GM19043 (cell line): Measurements from ENCODE around the gene KCNQ1.

Source experiments
- ATAC-seq: cut with Tn5 transposase; IDR thresholded peaks from one replicate; pipeline ENCODE4 v1.9.1; 2021; ENCODE audit warnings: low read depth; ENCODE audit not compliant: unreplicated experiment

The KCNQ1 gene

DNA sequence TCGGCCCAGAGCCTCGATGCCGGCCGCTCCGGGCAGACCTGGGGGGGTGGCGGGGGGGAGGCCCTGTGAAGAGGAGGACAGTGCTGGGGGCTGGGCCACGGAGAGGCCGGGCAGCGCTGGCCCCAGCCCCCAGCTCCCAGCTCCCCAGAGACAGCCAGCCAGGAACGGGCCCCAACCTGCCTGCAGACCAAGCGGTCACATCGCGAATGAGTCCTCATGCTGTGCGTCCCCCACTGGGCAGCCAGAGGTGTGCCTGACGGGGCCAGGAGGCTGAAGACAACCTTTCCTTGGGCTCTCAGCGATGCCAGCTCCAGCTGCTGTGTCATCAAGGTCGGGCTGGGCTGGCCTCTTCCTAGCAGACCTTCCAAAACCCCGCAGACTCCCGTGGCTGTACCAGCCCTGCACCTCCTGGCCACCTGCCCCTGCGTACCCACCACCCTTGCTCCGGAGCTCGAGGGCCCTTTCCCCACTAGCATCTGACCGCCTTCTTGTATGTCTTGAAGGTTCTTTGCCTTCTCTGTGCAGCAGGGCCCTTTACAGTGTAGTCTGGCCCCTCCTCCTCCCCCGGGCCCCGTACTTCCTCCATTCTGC lies 352.4 kb downstream of the KCNQ1 start:
- no peak for ATAC-seq

DNA sequence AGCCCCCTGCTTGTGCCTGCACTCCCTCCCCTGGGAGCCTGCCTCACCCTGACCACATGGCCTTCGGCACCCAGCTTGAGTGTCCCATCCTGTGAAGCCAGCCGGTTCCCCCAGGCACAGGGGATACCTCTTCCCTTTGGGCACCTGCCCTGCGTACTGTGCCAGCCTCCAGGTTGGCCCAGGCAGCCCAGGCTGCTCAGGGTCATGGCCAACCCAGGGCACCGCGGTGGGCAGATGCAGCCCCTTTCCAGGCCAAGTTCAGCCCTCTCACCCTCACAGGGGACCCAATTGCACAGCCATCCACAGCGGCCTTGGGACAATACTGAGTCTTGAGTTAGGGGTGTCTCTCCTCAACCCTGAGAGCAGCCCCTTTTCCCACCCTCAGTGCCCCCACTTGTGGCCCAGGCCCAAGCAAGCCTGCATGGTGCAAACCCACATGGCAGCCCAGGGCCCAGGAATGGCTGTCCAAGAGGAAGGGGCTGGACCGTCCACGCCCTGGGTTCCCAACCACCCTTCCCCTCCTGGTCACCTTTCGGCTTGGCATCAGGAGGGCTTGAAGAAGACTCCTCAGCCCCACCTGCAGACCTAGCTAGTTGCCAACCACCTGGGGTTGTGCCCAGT lies 353.0 kb downstream of the KCNQ1 start:
- ATAC-seq, result no peak

DNA sequence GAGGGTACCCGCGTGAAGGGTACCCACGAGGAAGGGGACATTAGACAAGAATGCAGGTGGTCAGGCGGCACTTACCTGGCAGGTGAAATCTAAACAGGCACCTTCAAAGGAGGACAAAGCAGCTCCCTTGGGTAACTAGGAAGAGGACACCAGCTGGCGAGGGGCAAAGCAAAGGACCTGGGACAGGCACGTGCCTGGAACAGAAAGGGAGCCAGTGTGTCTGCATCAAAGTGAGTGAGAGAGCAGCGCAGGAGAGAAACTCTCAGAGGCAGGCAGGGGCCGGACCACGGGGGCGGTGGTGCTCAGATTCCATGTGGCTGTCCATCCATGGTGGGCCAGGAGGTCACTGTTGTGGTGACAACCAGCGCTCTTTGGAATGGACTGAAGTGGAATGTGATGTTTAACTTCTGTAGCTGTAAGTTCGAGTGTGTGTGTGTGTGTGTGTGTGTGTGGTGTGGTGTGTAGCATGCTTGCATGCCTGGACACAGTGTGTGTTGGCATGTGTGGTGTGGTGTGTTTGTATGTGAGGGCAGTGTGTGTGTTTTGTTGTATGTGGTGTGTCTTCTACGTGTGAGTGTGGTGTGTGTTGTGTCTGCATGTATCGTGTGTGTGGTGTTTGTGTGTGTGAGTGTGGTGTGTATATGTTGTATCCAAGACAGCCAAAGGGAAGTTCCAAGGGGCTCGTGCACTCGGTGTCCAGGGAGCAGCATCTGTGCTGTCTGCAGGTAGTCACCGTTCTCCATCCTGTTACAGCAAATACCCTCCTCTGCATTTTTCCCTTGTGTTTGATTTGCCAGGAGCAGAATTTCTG lies 354.3 kb downstream of the KCNQ1 start:
- ATAC-seq, result no peak

DNA sequence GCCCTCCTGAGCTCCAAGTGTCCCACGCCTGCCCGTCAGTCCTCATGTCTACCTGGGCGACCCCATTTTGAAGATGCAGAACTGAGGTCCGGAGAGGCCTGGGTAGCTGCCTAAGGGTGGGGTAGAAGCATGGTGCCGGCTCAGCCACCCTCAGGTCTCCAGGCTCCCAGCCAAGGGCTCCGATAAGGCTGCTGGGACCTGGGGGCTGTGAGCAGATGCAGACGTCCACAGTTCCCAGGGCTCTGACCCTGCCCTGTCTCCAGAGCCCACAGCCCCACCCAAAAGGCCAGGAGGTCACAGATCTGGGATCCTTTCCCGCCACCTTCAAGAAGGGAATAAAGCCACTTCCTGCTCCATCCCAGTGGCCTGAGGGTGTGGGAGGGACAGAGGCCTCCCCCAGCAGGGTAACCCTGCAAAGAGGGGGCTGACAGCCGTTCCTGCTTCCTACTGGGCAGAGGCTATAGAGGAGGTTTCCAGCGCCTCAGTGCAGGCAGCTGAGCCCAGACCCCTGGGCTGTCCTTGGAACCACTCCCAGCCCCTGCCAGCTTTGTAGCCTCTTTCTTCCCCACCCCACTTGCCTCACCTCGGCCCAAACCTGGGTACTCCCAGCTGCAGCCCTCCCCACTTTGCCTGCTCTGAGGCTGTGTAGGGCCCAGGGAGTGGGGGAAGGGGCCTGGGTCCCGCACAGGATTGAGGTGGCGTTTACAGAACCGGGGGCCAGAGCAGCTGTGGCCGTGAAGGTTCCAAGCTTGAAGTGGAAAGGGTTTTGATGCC lies 355.3 kb downstream of the KCNQ1 start:
- ATAC-seq, result no peak

DNA sequence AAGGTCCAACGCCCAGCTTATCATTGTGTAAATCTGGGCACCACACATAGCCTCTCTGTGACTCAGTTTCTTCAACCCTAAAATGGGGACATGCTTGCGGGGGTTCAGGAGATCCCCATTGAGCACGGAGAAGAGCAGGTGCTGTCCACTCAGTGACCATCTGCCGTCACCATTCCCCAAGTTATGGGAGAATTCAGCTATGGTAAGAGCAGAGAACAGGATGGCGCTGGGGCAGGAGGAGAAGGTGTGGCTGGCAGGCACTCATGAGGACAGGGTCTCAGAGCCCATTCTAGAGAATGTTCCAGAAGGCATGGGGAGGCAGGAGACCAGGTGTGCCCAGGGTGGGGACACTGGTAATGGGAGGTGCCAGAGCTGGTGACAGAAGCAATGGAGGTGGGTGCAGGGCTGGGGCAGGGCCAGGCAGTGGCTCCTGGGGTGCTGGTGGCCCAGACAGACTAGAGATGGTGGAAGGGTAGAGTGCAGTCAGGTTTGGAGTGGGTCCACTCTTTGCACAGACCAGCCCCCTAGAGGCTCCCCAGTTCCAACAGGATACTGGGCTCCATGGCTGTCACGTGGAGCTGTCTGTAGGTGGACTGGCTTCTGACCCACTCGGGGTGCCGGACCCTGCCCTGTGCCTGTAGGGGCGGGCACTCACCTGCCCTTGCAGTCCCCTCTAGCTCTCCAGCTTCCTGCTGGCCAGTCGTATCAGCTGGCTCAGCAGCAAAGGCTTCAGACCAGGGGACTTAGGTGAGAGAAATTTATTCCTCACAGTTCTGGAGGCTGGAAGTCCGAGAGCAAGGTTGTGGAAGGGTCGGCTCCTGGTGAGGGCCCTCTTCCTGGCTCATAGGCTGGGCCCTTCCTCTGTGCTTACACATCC lies 356.1 kb downstream of the KCNQ1 start:
- no peak for ATAC-seq

DNA sequence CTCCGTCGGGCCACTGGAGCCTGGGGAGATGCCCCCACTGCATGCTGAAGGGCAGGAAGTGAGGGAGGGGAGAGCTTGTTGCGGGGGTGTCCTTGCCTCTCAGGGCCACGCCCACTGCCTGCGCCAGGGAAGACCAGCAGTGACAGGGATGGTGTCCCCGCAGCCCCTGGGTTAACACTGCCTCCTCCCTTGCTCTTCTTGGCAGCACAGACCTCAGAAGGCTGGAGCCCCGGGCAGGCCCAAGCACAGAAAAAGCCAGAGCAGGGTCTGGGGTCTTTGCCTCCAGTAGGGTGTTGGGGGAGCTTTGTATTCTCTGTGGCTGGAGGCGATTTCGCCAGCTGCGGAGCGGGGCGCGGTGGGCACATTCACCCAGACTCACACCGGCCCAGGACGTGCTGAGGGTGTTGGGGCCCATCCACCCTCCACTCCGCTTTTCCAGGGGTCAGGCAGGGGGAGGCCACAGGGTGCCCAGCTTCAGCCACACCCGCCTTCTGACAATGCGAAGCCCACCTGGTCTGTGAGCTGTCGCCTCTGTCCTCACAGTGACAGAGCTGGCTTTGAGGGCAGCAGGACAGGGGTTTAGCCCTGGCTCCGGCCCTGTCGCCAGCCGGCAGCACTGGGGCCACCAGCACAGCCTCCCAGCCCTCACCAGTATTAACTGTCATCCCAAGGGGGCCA lies 357.0 kb downstream of the KCNQ1 start:
- no peak for ATAC-seq

DNA sequence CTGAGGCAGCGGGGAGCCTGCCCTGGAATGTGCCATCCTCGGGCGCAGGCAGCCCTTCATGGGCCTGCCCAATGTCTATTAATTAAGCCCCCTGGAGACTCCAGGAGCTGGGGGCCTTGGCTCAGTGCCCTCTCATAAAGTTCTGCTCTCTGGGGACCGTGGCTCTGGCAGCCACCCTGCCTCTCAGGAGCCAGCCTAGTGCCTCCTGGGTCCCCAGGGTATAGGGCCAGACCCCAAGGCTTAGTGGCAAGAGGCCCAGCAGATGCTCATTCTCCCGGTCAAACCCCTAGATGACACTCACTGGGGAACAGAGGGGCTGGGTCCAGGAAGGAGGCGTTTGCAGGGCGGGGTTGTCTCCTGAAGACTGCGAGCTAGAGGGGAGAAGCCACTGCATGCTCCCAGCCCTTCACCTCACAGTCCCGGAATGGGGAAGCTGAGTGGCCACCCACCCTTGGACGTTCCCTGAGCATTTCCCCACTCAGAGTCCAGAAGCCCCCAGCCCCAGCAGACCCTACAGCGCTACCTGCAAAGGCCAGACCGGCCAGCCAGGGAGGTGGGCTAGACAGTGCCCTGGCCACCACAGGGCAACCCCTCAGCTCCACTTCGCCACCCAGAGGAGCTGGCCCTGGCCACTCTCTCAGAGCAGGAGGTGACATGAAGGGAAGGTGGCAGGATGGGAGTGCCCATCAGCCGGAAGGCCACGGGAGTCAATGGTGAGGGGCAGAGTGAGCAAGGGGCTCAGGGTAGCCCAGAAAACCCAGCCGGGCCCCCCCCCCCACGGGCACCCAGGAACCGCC lies 357.8 kb downstream of the KCNQ1 start:
- ATAC-seq, result no peak

DNA sequence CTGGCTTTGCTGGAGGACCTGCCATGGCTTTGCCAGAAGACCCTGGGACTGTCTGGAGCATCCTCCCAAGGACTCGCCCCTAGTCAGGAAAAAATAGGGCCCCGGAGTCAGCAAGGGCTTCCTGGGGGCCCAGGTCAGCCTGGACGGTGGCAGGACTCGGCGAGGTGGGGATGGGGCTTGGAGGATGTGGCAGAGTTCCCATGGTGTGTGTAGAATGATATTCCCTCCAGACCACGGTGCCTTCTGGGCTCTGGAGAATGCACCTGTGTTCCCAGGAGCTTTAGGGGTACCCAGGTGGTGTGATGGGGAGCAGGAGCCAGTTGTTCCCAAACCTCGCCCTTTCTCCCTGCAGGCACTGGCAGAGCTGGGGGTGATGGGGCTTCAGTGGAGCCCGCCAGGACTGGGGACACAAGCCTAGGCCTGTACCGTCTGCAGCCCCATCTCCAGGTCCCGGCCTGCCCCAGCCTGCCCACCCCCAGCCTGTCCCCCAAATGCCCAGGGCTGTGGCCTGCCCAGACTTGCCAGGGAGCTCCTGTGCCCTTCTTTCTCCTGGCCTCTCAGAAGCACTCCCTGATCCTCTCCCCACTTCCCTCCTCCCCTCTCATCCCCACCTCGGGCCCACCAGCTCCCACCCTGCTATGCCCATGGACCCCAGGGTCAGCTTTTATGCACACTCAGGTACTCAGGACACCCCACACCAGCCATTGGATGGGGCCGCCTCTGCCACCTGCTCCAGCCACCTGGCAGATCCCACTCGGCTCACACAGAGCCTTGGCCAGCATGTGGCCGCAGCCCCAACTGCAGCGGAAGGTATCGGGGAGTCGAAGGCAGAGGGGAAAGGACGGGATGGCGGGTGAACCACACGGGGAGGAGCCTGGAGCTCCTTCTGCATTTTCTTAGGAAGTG lies 358.6 kb downstream of the KCNQ1 start:
- ATAC-seq, result no peak

DNA sequence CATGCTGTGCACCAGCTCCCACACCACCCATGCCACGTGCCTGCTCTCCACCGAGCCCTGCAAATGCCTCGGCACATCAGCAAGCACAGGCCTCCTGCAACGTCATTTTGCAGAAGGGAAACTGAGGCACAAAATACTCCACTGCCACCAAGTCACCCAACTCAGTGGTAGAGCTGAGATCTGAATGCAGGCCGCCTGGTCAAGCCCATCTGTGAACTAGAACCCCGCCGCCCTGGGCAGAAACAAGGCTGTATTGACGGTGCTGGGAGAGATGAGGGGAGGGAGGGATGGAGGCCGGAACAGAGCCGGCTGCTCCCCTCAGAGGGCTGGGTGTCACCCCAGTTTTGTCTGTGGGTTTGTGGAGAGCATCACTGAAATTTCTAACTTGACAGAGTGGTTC lies 359.4 kb downstream of the KCNQ1 start:
- no peak for ATAC-seq

DNA sequence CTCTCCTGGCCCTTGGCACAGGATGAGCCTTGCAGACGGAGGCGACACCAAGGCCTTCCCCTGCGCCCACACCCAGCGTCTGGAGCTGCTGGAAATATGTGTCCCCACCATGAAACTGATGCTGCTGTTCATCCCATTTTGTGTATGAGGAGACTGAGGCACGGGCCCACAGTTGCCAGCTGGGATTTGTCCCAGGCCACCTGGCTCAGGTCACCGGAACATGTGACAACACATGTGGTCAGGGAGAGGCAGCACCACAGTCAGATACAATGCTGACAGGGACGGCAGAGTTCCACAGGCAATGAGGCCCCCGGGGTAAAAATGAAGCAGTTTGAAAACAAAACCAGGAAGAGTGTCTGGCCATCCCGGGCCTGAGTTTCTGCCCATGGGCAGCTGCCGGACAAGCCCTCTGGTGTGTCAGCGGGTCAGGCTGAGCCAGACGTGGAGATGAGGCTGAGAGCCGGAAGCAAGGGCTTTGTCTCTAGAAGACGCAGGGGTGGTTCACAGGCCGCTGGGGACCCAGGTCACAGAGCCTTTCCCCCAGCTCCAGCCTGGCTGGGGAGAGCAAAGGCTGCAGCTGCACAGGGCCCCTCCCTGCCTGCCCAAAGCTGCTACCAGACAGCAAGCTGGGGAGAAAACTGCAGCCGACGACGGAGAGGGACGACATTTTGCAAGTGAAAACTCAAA lies 360.0 kb downstream of the KCNQ1 start:
- no peak for ATAC-seq

DNA sequence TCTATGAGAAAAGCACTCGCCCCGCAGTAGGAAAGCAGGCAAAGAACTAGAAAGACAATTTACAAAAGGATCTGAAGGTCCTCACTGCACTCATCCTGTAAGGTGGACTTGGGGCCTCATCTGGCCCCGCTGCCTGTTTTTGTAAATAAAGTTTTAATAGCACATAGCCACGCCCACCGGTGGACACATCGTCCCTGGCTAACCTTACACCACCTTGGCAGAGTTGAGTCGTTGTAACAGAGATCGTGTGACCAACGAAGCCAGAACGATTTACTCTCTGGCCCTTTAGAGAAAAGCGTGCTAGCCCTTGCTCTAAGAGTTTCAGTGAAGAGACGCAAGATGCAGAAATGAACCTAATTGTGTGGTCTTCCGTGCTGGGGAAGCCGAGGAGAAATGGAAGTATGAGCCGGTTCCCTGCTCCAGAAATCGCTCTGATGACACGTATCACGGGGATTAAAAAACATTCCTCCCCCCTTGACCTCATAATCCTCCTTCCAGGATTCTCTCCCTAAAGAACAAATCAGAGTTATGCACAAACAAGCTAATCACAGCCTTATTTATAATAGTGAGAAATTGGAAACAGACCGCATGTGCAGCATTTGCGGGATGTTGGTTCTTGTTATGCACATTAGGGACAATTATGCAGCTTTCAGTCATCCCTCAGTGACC lies 360.7 kb downstream of the KCNQ1 start:
- ATAC-seq, result no peak

DNA sequence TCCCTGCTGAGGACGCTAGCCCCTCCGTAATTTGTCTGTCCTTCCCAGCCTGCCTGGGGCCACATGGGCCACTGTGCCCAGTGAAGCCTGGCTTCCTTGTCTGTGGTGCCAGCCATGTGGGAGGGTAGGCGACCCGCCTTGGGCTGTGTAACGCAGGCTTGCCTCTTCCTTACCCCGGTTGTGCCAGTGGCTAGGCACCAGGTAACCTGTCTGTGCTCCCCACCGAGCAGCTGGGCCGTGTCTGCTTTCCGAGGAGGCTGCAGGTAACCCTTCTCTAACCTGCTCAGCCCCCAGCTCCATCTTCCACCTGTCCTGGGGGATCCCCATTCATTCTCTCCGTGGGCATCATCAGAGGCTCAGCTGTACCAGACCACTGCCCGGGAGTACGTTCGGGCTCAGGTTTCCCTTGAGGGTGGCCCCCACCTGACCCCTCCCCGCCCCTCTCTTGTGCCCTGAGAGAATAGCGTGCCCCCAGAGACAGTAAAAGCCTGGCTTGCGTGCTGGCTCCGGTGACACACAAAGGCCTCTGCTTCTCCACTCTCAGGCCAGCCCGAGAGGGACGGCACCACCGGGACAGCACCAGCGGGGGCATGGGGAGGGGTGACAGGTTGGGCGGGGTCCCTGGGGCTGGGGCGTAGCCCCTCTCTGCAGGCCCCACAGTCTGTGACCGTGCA lies 361.7 kb downstream of the KCNQ1 start:
- ATAC-seq, result no peak

DNA sequence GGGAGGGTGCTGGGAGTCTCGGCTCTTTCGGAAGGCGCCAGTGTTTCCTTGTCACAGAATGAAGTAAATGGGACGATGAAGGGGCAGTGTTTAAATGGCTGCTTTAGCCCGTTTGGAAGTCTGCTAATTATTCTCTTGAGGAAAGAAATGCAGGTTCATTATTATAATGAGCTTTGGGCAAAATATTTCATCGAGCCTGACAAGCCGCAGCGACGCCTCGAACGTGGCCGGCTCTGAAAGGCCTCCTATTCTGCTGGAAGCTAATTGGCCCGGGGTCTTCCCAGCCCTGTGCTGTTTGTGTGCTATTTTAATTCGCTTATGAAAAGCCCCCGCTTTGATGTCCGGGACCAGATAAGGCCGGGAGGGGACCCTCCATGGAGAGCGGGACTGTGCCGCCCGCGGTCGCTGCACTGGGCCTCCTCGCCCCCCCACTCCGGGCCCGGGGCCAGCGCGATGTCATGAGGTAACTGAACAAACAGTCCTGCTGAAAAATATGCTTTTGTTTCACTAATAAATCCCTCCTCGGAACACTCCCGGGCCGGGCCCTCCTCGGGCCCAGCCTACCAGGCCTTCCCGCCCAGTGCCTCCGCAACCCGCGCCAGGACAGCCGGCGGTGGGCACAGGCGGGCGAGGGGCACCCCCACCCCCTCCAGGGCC lies 362.3 kb downstream of the KCNQ1 start:
- no peak for ATAC-seq

DNA sequence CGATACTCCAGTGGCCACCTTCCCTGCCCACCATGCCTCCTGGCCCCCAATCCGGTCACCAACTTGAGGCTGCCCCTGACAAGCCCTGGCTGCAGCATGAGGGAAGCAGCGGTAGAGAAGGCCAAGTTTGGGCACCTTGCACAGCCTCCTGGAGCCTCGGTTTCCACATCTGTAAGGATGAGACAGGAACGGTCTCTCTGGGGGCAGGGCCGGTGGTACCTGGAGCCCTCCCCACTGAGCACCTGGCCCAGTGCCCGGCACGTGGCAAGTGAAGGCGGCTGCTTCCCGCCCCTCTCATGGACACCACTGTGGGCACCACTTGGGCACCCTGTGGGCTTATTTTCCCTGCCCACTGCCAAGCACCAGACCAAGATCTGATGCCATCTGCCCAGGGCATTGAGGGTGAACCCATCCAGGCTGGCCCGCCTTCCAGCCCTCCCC lies 363.0 kb downstream of the KCNQ1 start:
- no peak for ATAC-seq
